HL-60 (cell line): ENCODE data around the gene ATP9B.

ENCODE experiments used
- CTCF ChIP-seq: IDR thresholded peaks from one replicate; pipeline ENCODE4 v1.5.1; 2011; ENCODE audit warnings: low read length, control low read depth, inconsistent platforms; ENCODE audit not compliant: insufficient read depth
- REST ChIP-seq: IDR thresholded peaks from 2 replicates; pipeline ENCODE4 v1.6.1; 2012; ENCODE audit warnings: low read depth; ENCODE audit not compliant: insufficient replicate concordance

GRCh38 chr18:79026491-79026890 lies 42.7 kb upstream of the ATP9B start:
- TF ChIP-seq CTCF (no peak), REST (no peak)
